OCI-LY7 (cell line): ENCODE data around the gene GCSAM. TPM values are rescaled to one million over a fixed set of nuclear protein-coding genes. Genes with fewer than 3 reads are reported as not detected.

Source experiments
- BruUV-seq: library from RNA; stranded (reverse); fragments of 400-500 nt; replicated peaks from 2 replicates; lab custom pipeline; 2021; lab: Mats Ljungman, UMichigan
- CTCF ChIA-PET: fragments of 300-600 bp; sonication (Branson Sonifier 250); formaldehyde crosslinking; loops from one replicate; lab custom pipeline; 2022; ENCODE audit warnings: antibody characterized with exemption; ENCODE audit not compliant: unreplicated experiment; lab: Charles Lee
- POLR2A ChIA-PET: fragments of 300-600 bp; sonication (Branson Sonifier 250); formaldehyde crosslinking; loops from one replicate; lab custom pipeline; 2022; ENCODE audit warnings: antibody characterized with exemption; lab: Charles Lee
- DNase-seq: peaks from one replicate; pipeline ENCODE4 v3.0.0-alpha.2; 2015; ENCODE audit warnings: low spot score
- H2AFZ ChIP-seq: fragments of 200-600 bp; sonication (generic), shearing (Covaris generic); 2 replicates; pipeline ENCODE4 v1.6.1; 2014; ENCODE audit warnings: mild to moderate bottlenecking, antibody characterized with exemption, low read length, moderate library complexity
- H3K27ac ChIP-seq: fragments of 200-600 bp; sonication (generic); 2 replicates; pipeline ENCODE4 v1.5.1; 2014; ENCODE audit warnings: mixed run types, low read depth, mild to moderate bottlenecking, moderate library complexity, low read length, inconsistent platforms; ENCODE audit not compliant: poor library complexity, severe bottlenecking
- H3K36me3 ChIP-seq: fragments of 200-600 bp; sonication (generic); 2 replicates; pipeline ENCODE4 v1.6.1; 2014; ENCODE audit warnings: mild to moderate bottlenecking, antibody characterized with exemption, low read length, moderate library complexity, mixed read lengths; ENCODE audit not compliant: insufficient read depth
- H3K4me1 ChIP-seq: fragments of 200-600 bp; sonication (generic); 2 replicates; pipeline ENCODE4 v1.5.1; 2014; ENCODE audit warnings: mild to moderate bottlenecking, low read length; ENCODE audit not compliant: insufficient read depth, poor library complexity, severe bottlenecking
- H3K4me2 ChIP-seq: fragments of 200-600 bp; sonication (generic); 2 replicates; pipeline ENCODE4 v1.6.1; 2014; ENCODE audit warnings: mild to moderate bottlenecking, low read length
- H3K4me3 ChIP-seq: fragments of 200-600 bp; sonication (generic); 2 replicates; pipeline ENCODE4 v1.5.1; 2014; ENCODE audit warnings: mild to moderate bottlenecking, low read depth, low read length; ENCODE audit not compliant: poor library complexity, severe bottlenecking
- H3K79me2 ChIP-seq: fragments of 200-600 bp; sonication (generic); 2 replicates; pipeline ENCODE4 v1.6.1; 2016; ENCODE audit warnings: low read depth, mild to moderate bottlenecking, low read length, moderate library complexity, mixed read lengths; ENCODE audit not compliant: insufficient read depth
- H3K9me2 ChIP-seq: fragments of 200-600 bp; sonication (generic); 2 replicates; pipeline ENCODE4 v1.6.1; 2016; ENCODE audit warnings: mild to moderate bottlenecking, low read length, mixed read lengths; ENCODE audit not compliant: insufficient read depth
- H3K9me3 ChIP-seq: fragments of 200-600 bp; sonication (generic); 2 replicates; pipeline ENCODE4 v1.6.1; 2014; ENCODE audit warnings: mild to moderate bottlenecking, mixed run types, low read length, mixed read lengths
- H4K20me1 ChIP-seq: fragments of 200-600 bp; sonication (generic); 2 replicates; pipeline ENCODE4 v1.6.1; 2014; ENCODE audit warnings: mild to moderate bottlenecking, antibody characterized with exemption, low read length, moderate library complexity, mixed read lengths; ENCODE audit not compliant: insufficient read depth
- CTCF ChIP-seq: fragments of 200-600 bp; sonication (generic); conservative IDR thresholded peaks from 2 replicates; pipeline ENCODE4 v1.5.1; 2014; ENCODE audit warnings: mild to moderate bottlenecking, antibody characterized with exemption, low read length, moderate library complexity, mixed read lengths
- EZH2phosphoT487 ChIP-seq: fragments of 200-600 bp; sonication (generic); IDR thresholded peaks from 2 replicates; pipeline ENCODE4 v1.6.1; 2018; ENCODE audit warnings: low read depth, borderline replicate concordance, mild to moderate bottlenecking, mixed run types, antibody characterized with exemption, low read length, moderate library complexity, mixed read lengths
- intact Hi-C: fragments of 100-400 bp; cut with micrococcal nuclease; formaldehyde crosslinking; loops from one replicate; pipeline ENCODE4 v1.10.0; 2022; ENCODE audit not compliant: unreplicated experiment
- total RNA-seq, 2 experiments: library from RNA; depleted of rRNA in 1 of 2; stranded (reverse); fragments of >200 nt in 1 of 2; shearing (Covaris generic) in 1 of 2; gene quantifications; 2 replicates each; pipeline ENCODE4 v1.2.3, GENCODE V29; 2014 to 2022

GCSAM gene
- total RNA-seq, 2 experiments from 2014 or later, result 193 to 195 TPM

GRCh38 chr3:112092496-112093179, 40.4 kb downstream of the GCSAM start:
- Histone ChIP-seq H3K4me2 (peak overlapping the region; percentile 71), H3K79me2 (peaks cover 12% of the 10 kb centered on the region; the same call in 1 of the 2 replicates), H2AFZ (peak overlapping the region; percentile 84), H3K4me3 (peak overlapping the region; percentile 49), H3K27ac (peak overlapping the region; percentile 65), H3K9me3 (no peaks in the 10 kb centered on the region), H3K9me2 (no peaks in the 10 kb centered on the region), H4K20me1 (no peaks in the 10 kb centered on the region), H3K36me3 (peaks cover 12% of the 10 kb centered on the region), H3K4me1 (peaks cover 57% of the 10 kb centered on the region)
- BruUV-seq, result no TSS peak
- no peak for TF ChIP-seq EZH2phosphoT487
- no peak for TF ChIP-seq CTCF
- peak; percentile 64 for DNase-seq
- ChIA-PET POLR2A (interaction anchor here (0.5 to 2.5 kb wide), 11 partner anchors 8 to 230 kb away, joined by 3 to 10 read pairs (median 3); partner anchors contain the start of gene GCSAM), CTCF (interaction anchor here (1.0 to 1.4 kb wide), 2 partner anchors 17 to 19 kb away, joined by 3 to 6 read pairs; no protein-coding TSS in a partner anchor)
- intact Hi-C loops, result no loop called here

- TF ChIP-seq EZH2phosphoT487, result no peak
- no peak for TF ChIP-seq CTCF
- H4K20me1 ChIP-seq, result no peaks in the 10 kb centered on the region
- H3K27ac ChIP-seq, result peak overlapping the region; percentile 69
- peaks cover 9% of the 10 kb centered on the region for H3K36me3 ChIP-seq
- DNase-seq, result peak; percentile 19
- no peaks in the 10 kb centered on the region for H3K9me2 ChIP-seq
- H3K4me2 ChIP-seq, result peak overlapping the region; percentile 62
- ChIA-PET POLR2A (interaction anchor here (0.9 to 2.3 kb wide), 7 partner anchors 13 to 43 kb away, joined by 3 to 9 read pairs (median 4); no protein-coding TSS in a partner anchor), CTCF (interaction anchor here (0.5 kb wide), 1 partner anchor 52 kb away, joined by 3 read pairs; no protein-coding TSS in a partner anchor)
- no TSS peak for BruUV-seq
- peaks cover 12% of the 10 kb centered on the region; the same call in 1 of the 2 replicates for H3K79me2 ChIP-seq
- peak overlapping the region; percentile 26; the same call in 1 of the 2 replicates for H2AFZ ChIP-seq
- H3K9me3 ChIP-seq, result no peaks in the 10 kb centered on the region
- peak overlapping the region; percentile 38 for H3K4me3 ChIP-seq
- H3K4me1 ChIP-seq, result peaks cover 65% of the 10 kb centered on the region
- intact Hi-C loops, result no loop called here
Measured at GRCh38 chr3:112090887-112091586, 42.0 kb downstream of the GCSAM start.
